IMR-90 (cell line): Measurements from ENCODE around the gene TBC1D8.

Experiments used
- CTCF ChIP-seq: conservative IDR thresholded peaks from 2 replicates; pipeline ENCODE4 v1.5.1; 2012; ENCODE audit warnings: mild to moderate bottlenecking, low read depth, low read length, improper control_type of control experiment
- POLR2A ChIP-seq: IDR thresholded peaks from 2 replicates; pipeline ENCODE4 v1.6.1; 2012; ENCODE audit warnings: mild to moderate bottlenecking, low read depth, low read length
- SMC3 ChIP-seq: fragments of 150-350 bp; IDR thresholded peaks from 2 replicates; pipeline ENCODE4 v1.6.1; 2016; ENCODE audit warnings: low read depth, mild to moderate bottlenecking, antibody characterized with exemption, low read length, moderate library complexity

DNA sequence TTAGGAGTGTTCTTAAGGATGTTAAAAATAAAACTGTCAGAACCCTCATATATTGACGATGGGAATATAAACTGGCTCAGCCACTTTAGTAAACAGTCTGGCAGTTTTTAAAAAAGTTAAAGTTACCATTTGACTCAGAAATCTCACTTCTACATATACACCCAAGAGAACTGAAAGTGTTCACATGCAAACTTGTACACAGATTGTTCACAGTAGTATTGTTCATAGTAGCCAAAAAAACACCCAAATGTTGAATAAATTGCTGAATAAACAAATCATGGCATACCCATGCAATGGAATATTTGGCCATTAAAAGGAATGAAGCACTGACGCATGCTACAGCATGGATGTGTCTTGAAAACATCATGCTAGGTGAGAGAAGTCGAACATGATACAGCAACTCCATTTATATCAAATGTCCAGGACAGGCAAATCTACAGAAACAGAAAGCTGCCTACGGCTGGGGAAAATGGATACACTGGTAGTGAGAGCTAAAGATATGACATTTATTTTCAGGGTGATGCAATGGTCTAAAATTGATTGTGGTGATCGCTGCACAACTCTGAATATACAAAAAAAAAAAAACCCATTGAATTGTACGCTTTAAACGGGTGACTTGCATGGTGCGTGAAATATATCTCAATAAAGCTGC, 139.0 kb downstream of the TBC1D8 start:
- TF ChIP-seq POLR2A (no peak), CTCF (no peak), SMC3 (no peak)
